ENCODE results near the gene TMEM14A.

GRCh38 chr6:52640170-52640569 is 30.7 kb upstream of the TMEM14A start:
- TF ChIP-seq POLR2AphosphoS5 (IDR thresholded peaks at IDR 0.05), result no peak
- TF ChIP-seq CTCF (IDR thresholded peaks at IDR 0.05), result no peak
